GM23338 (cell line): Measurements from ENCODE around the gene XPA. TPM values are rescaled to one million over a fixed set of nuclear protein-coding genes. Genes with fewer than 3 reads are reported as not detected.
A peak's percentile ranks its signal among the peaks of the same experiment; 100 is the strongest.

Experiments
- ATAC-seq: fragments of 200-7000 bp; cut with Tn5 transposase; 3 replicates; pipeline ENCODE4 v1.9.1; 2020
- DNase-seq: peaks from one replicate; pipeline ENCODE4 v3.0.0-alpha.2; 2015; ENCODE audit warnings: low spot score
- H2AFZ ChIP-seq: fragments of 200-600 bp; sonication (generic); 2 replicates; pipeline ENCODE4 v1.8.0; 2016; ENCODE audit warnings: antibody characterized with exemption, mild to moderate bottlenecking, moderate library complexity
- H3F3A ChIP-seq: fragments of 200-600 bp; sonication (generic); replicated peaks from 2 replicates; pipeline ENCODE4 v1.8.0; 2017; ENCODE audit warnings: antibody characterized with exemption, mixed run types, low read depth
- H3K27ac ChIP-seq: fragments of 200-600 bp; sonication (generic); 2 replicates; pipeline ENCODE4 v1.6.1; 2016; ENCODE audit warnings: low read depth
- H3K27me3 ChIP-seq: fragments of 200-600 bp; sonication (generic); 2 replicates; pipeline ENCODE4 v1.8.0; 2016; ENCODE audit warnings: mild to moderate bottlenecking, mixed run types, moderate library complexity; ENCODE audit not compliant: insufficient read depth
- H3K36me3 ChIP-seq: fragments of 200-600 bp; sonication (generic); 2 replicates; pipeline ENCODE4 v1.8.0; 2016; ENCODE audit warnings: mild to moderate bottlenecking; ENCODE audit not compliant: insufficient read depth
- H3K4me1 ChIP-seq: fragments of 200-600 bp; sonication (generic); 2 replicates; pipeline ENCODE4 v1.8.0; 2016; ENCODE audit warnings: mild to moderate bottlenecking, moderate library complexity; ENCODE audit not compliant: insufficient read depth
- H3K4me2 ChIP-seq: fragments of 200-600 bp; sonication (generic); 2 replicates; pipeline ENCODE4 v1.7.1; 2017; ENCODE audit warnings: mixed run types
- H3K4me3 ChIP-seq: fragments of 200-600 bp; sonication (generic); 2 replicates; pipeline ENCODE4 v1.6.1; 2016; ENCODE audit warnings: mixed run types
- H3K79me2 ChIP-seq: fragments of 200-600 bp; sonication (generic); replicated peaks from 2 replicates; pipeline ENCODE4 v1.8.0; 2017; ENCODE audit warnings: mild to moderate bottlenecking; ENCODE audit not compliant: insufficient read depth
- H3K9me2 ChIP-seq: fragments of 200-600 bp; sonication (generic); 2 replicates; pipeline ENCODE4 v1.8.0; 2017; ENCODE audit not compliant: insufficient read depth
- H4K20me1 ChIP-seq: fragments of 200-600 bp; sonication (generic); replicated peaks from 2 replicates; pipeline ENCODE4 v1.8.0; 2017; ENCODE audit warnings: mild to moderate bottlenecking; ENCODE audit not compliant: insufficient read depth
- H3K27ac Mint-ChIP-seq: 2 replicates; pipeline ENCODE4 v1.8.0; 2020; ENCODE audit warnings: inconsistent platforms, mild to moderate bottlenecking, moderate library complexity, mixed read lengths
- H3K27me3 Mint-ChIP-seq: 3 replicates; pipeline ENCODE4 v1.8.0; 2022; ENCODE audit warnings: low read depth, mild to moderate bottlenecking, moderate library complexity, mixed read lengths, inconsistent platforms; ENCODE audit not compliant: insufficient read depth, poor library complexity
- H3K36me3 Mint-ChIP-seq: 3 replicates; pipeline ENCODE4 v1.8.0; 2021; ENCODE audit warnings: low read depth, mild to moderate bottlenecking, inconsistent platforms, moderate library complexity, mixed read lengths
- H3K4me1 Mint-ChIP-seq: 3 replicates; pipeline ENCODE4 v1.8.0; 2020; ENCODE audit warnings: mild to moderate bottlenecking, inconsistent platforms, mixed read lengths
- H3K4me3 Mint-ChIP-seq: 3 replicates; pipeline ENCODE4 v1.8.0; 2021; ENCODE audit warnings: moderate library complexity, mild to moderate bottlenecking, inconsistent platforms, mixed read lengths
- H3K9me3 Mint-ChIP-seq: 3 replicates; pipeline ENCODE4 v1.8.0; 2020; ENCODE audit warnings: moderate library complexity, mild to moderate bottlenecking, inconsistent platforms, mixed read lengths
- CREB1 ChIP-seq: fragments of 250-450 bp; sonication (Bioruptor Pico); IDR thresholded peaks from 2 replicates; pipeline ENCODE4 v1.5.0; 2020; ENCODE audit warnings: low read depth, mild to moderate bottlenecking, moderate library complexity
- CTCF ChIP-seq, 2 experiments: fragments of 200-600 bp in 1 of 2; sonication (generic) in 1 of 2; conservative IDR thresholded peaks; 2 replicates each; pipeline versions ENCODE4 v1.5.1 to v1.6.1; 2016 to 2017; ENCODE audit warnings: antibody characterized with exemption in 2 of 2, low read depth in 2 of 2, mild to moderate bottlenecking in 2 of 2, moderate library complexity in 1 of 2
- ETS1 ChIP-seq: IDR thresholded peaks from 2 replicates; pipeline ENCODE4 v1.6.1; 2016; ENCODE audit warnings: antibody characterized with exemption
- JUNB ChIP-seq: IDR thresholded peaks from one replicate; pipeline ENCODE4 v1.6.1; 2016; ENCODE audit warnings: antibody characterized with exemption; ENCODE audit not compliant: unreplicated experiment
- NANOG ChIP-seq: IDR thresholded peaks from 2 replicates; pipeline ENCODE4 v1.6.1; 2016; ENCODE audit warnings: antibody characterized with exemption, borderline replicate concordance
- POLR2AphosphoS5 ChIP-seq: IDR thresholded peaks from 2 replicates; pipeline ENCODE4 v1.6.1; 2016; ENCODE audit warnings: antibody characterized with exemption, low read depth
- ZNF114 ChIP-seq: fragments of 250-450 bp; sonication (Bioruptor Pico); IDR thresholded peaks from 2 replicates; pipeline ENCODE4 v1.5.0; 2020; ENCODE audit warnings: mild to moderate bottlenecking, moderate library complexity
- ZNF331 ChIP-seq: fragments of 250-450 bp; sonication (Bioruptor Pico); IDR thresholded peaks from 2 replicates; pipeline ENCODE4 v1.5.0; 2020; ENCODE audit warnings: low read depth, mild to moderate bottlenecking, moderate library complexity
- ZNF462 ChIP-seq: fragments of 250-450 bp; sonication (Bioruptor Pico); IDR thresholded peaks from 2 replicates; pipeline ENCODE4 v1.5.0; 2020; ENCODE audit warnings: mild to moderate bottlenecking, moderate library complexity
- polyA plus RNA-seq: library from polyadenylated mRNA; unstranded; fragments of >200 nt; fragmentation: Nextera tagmentation; extraction: Ambion mirVana; gene quantifications from 2 replicates; pipeline ENCODE4 v1.2.1, GENCODE V29; 2016
- total RNA-seq: library from RNA; depleted of rRNA; stranded (reverse); fragments of >200 nt; shearing (Covaris generic); gene quantifications from 2 replicates; pipeline ENCODE4 v1.2.3, GENCODE V29; 2014

The XPA gene
- total and polyA plus RNA-seq, 2 experiments from 2014 or later = 1.9 to 9.1 TPM

GRCh38 chr9:97711223-97711626, 14.1 kb upstream of the XPA start (continued):
- TF ChIP-seq ZNF462 (CRISPR knock-in tag) (no peak), CREB1 (no peak)

GRCh38 chr9:97710356-97711222, 13.4 kb upstream of the XPA start:
- H3K36me3 Mint-ChIP-seq = no peaks in the 10 kb centered on the region
- Histone ChIP-seq H3K27ac (no peak overlapping the region), H3K27me3 (no peaks in the 10 kb centered on the region), H2AFZ (no peak overlapping the region), H3K36me3 (no peaks in the 10 kb centered on the region), H3F3A (no peaks in the 10 kb centered on the region), H3K79me2 (no peaks in the 10 kb centered on the region), H4K20me1 (no peaks in the 10 kb centered on the region), H3K4me1 (peaks cover 18% of the 10 kb centered on the region), H3K4me3 (peak overlapping the region; percentile 37; the same call in 1 of the 2 replicates), H3K9me2 (no peaks in the 10 kb centered on the region), H3K4me2 (peak overlapping the region; percentile 57)
- ATAC-seq = peak; percentile 88
- H3K27me3 Mint-ChIP-seq = peaks cover 9% of the 10 kb centered on the region
- H3K4me1 Mint-ChIP-seq = peaks cover 14% of the 10 kb centered on the region
- TF ChIP-seq NANOG (no peak), JUNB (no peak), POLR2AphosphoS5 (no peak), ZNF114 (CRISPR knock-in tag) (no peak), ZNF331 (CRISPR knock-in tag) (no peak), CTCF (conservative IDR thresholded peaks at IDR 0.05; ENCODE audit: low read depth in 2 of 2) (peak; percentile 89 to 90), CREB1 (no peak), ETS1 (no peak)
- peak; percentile 87 for DNase-seq
- no peaks in the 10 kb centered on the region for H3K9me3 Mint-ChIP-seq
- H3K4me3 Mint-ChIP-seq = no peak overlapping the region
- no peak overlapping the region for H3K27ac Mint-ChIP-seq
